Lower leg skin (tissue), 3 donors: ENCODE measurements around the gene CUZD1.

ENCODE experiments used
- POLR2A ChIP-seq, 2 donors: fragments of 450-650 bp; IDR thresholded peaks; one replicate each; pipeline ENCODE4 v1.6.1; 2016 to 2017; ENCODE audit warnings: antibody characterized with exemption in 2 of 2, mild to moderate bottlenecking in 1 of 2, moderate library complexity in 1 of 2
- TF ChIP-seq, protein P1 (sequence below), 3 donors: fragments of 450-650 bp; IDR thresholded peaks; one replicate each; pipeline ENCODE4 v1.5.1; 2016; ENCODE audit warnings: antibody characterized with exemption in 3 of 3, mild to moderate bottlenecking in 3 of 3, moderate library complexity in 2 of 3

- TF ChIP-seq, protein P1, sequence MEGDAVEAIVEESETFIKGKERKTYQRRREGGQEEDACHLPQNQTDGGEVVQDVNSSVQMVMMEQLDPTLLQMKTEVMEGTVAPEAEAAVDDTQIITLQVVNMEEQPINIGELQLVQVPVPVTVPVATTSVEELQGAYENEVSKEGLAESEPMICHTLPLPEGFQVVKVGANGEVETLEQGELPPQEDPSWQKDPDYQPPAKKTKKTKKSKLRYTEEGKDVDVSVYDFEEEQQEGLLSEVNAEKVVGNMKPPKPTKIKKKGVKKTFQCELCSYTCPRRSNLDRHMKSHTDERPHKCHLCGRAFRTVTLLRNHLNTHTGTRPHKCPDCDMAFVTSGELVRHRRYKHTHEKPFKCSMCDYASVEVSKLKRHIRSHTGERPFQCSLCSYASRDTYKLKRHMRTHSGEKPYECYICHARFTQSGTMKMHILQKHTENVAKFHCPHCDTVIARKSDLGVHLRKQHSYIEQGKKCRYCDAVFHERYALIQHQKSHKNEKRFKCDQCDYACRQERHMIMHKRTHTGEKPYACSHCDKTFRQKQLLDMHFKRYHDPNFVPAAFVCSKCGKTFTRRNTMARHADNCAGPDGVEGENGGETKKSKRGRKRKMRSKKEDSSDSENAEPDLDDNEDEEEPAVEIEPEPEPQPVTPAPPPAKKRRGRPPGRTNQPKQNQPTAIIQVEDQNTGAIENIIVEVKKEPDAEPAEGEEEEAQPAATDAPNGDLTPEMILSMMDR (IDR thresholded peaks at IDR 0.05): no peak
- no peak for TF ChIP-seq POLR2A (IDR thresholded peaks at IDR 0.05)
Measured at GRCh38 chr10:122830273-122830964, 15.2 kb downstream of the CUZD1 start.
